ENCODE data around the gene FPGT. TPM values are rescaled to one million over a fixed set of nuclear protein-coding genes. Genes with fewer than 3 reads are reported as not detected.
A peak's percentile ranks its signal among the peaks of the same experiment; 100 is the strongest.
"Not testable (repeated sequence)": the region's sequence is repeated elsewhere in the genome, so short reads cannot be mapped to it uniquely, and the experiment has no call there.

FPGT gene
- 10 to 100 TPM; 10.1 to 13.8 TPM for total RNA-seq

DNA sequence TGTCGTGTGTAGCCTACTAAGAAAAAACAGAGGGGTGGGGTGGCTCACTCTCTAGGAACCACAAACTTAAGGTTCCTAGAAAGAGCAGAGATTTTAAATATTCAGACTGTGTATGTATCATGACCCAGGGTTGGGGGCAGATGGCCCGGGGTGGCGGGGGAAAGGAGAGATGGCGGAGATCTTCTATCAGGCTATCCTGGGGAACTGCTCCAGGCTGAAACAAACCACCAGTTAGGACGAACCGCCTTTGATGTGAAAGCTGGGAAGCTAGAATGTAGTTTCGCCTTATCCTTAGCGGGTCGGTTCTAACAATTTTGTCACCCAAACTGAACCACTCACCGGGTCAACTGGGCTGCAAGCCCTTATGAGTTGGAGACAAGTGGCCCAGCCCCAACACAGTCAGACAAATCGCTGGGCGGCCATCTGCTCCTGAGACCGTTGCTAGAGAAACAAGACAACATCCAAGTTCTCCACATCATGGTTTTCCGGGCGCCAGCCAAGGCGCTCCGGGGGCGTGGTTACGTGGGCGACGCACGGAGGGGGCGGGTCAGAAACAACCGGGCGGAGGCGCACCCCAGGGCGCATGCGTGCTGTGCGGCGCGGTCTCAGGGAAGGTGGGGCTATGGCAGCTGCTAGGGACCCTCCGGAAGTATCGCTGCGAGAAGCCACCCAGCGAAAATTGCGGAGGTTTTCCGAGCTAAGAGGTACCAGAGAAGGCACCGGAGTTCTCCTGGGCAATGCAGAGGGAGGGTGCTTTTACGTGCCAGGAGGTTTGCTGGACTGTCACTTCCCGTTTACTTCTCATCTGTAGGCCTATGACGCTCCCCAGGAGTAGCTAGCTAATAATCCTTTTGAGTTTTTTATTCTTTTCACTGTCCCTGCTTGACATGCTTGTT, at the start of gene FPGT, which contains the start of gene LRRIQ3:
FPGT (plus strand) TSS at position 586 of the 896 bp plus-strand sequence; CDS start at position 623, 37 bp downstream.
LRRIQ3 (minus strand) TSS at position 520 of the 896 bp plus-strand sequence. CDS start 14,492 bp downstream, outside the sequence.
- DNase-seq, result peak; percentile 95
- peaks cover 3% of the 10 kb centered on the region for H3K36me3 Mint-ChIP-seq
- H3K4me1 Mint-ChIP-seq, result peaks cover 14% of the 10 kb centered on the region
- no peaks in the 10 kb centered on the region for H3K9me3 Mint-ChIP-seq
- H3K27ac Mint-ChIP-seq, result peak within 1 kb of the TSS; percentile 87
- H3K4me3 Mint-ChIP-seq, result peak within 1 kb of the TSS; percentile 85
- no peaks in the 10 kb centered on the region for H3K27me3 Mint-ChIP-seq

- DNase-seq, result no peak
- no peaks in the 10 kb centered on the region for H3K9me3 Mint-ChIP-seq
- H3K4me1 Mint-ChIP-seq, result no peaks in the 10 kb centered on the region
- no peaks in the 10 kb centered on the region for H3K36me3 Mint-ChIP-seq
- H3K27ac Mint-ChIP-seq, result no peak overlapping the region
- H3K27me3 Mint-ChIP-seq, result no peaks in the 10 kb centered on the region
- no peak overlapping the region for H3K4me3 Mint-ChIP-seq
Observed at GRCh38 chr1:74160046-74160445, 38.0 kb upstream of the FPGT start.

- H3K4me3 Mint-ChIP-seq, result no peak overlapping the region
- H3K27ac Mint-ChIP-seq, result no peak overlapping the region
- no peaks in the 10 kb centered on the region for H3K27me3 Mint-ChIP-seq
- H3K36me3 Mint-ChIP-seq, result no peaks in the 10 kb centered on the region
- no peaks in the 10 kb centered on the region for H3K9me3 Mint-ChIP-seq
- H3K4me1 Mint-ChIP-seq, result no peaks in the 10 kb centered on the region
- no peak for DNase-seq
Observed at GRCh38 chr1:74161497-74161896, 36.5 kb upstream of the FPGT start.

GRCh38 chr1:74162333-74162732, 35.7 kb upstream of the FPGT start:
- Mint-ChIP-seq H3K27ac (no peak overlapping the region), H3K27me3 (no peaks in the 10 kb centered on the region), H3K9me3 (peaks cover 2% of the 10 kb centered on the region)

GRCh38 chr1:74174423-74174822, 23.6 kb upstream of the FPGT start:
- peaks cover 40% of the 10 kb centered on the region for H3K9me3 Mint-ChIP-seq
- H3K4me1 Mint-ChIP-seq, H3K27me3 Mint-ChIP-seq, DNase-seq, H3K36me3 Mint-ChIP-seq, H3K27ac Mint-ChIP-seq, H3K4me3 Mint-ChIP-seq: not testable (repeated sequence)

More at GRCh38 chr1:74162333-74162732, 35.7 kb upstream of the FPGT start:
- Mint-ChIP-seq H3K36me3 (no peaks in the 10 kb centered on the region), H3K4me1 (no peaks in the 10 kb centered on the region), H3K4me3 (no peak overlapping the region)
- DNase-seq, result no peak

DNA sequence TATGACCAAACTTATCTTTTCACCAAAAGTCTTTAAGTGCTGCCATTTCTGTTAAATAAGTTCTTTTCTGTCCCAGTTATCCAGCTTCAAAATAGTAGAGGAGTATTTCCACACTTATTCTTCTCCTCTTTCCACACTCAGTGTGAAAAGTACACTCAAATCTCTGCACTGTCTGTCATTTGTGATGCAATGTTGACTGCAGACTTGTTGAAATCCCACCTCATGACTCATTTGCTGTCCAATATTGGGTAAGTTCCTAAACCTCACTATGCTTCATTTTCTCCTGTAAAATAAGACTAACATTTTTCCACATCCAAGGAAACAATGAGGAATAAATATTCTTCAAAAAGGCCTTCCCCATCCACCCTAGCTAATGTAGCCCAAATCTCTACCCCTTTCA, 17.6 kb upstream of the FPGT start:
- no peak for DNase-seq
- H3K27me3 Mint-ChIP-seq, result no peaks in the 10 kb centered on the region
- no peak overlapping the region for H3K27ac Mint-ChIP-seq
- peaks cover 2% of the 10 kb centered on the region for H3K9me3 Mint-ChIP-seq
- H3K36me3 Mint-ChIP-seq, result peaks cover 3% of the 10 kb centered on the region
- H3K4me1 Mint-ChIP-seq, result no peaks in the 10 kb centered on the region
- no peak overlapping the region for H3K4me3 Mint-ChIP-seq

GRCh38 chr1:74193908-74194307, 4.1 kb upstream of the FPGT start:
- no peak for DNase-seq
- Mint-ChIP-seq H3K4me1 (peaks cover 6% of the 10 kb centered on the region), H3K9me3 (peaks cover 9% of the 10 kb centered on the region), H3K4me3 (no peak overlapping the region), H3K36me3 (peaks cover 11% of the 10 kb centered on the region), H3K27me3 (no peaks in the 10 kb centered on the region), H3K27ac (no peak overlapping the region)

GRCh38 chr1:74195339-74195738, 2.7 kb upstream of the FPGT start:
- Mint-ChIP-seq H3K9me3 (peaks cover 1% of the 10 kb centered on the region), H3K4me1 (peaks cover 7% of the 10 kb centered on the region), H3K36me3 (peaks cover 3% of the 10 kb centered on the region), H3K27me3 (no peaks in the 10 kb centered on the region), H3K4me3 (no peak overlapping the region), H3K27ac (no peak overlapping the region)
- no peak for DNase-seq

DNA sequence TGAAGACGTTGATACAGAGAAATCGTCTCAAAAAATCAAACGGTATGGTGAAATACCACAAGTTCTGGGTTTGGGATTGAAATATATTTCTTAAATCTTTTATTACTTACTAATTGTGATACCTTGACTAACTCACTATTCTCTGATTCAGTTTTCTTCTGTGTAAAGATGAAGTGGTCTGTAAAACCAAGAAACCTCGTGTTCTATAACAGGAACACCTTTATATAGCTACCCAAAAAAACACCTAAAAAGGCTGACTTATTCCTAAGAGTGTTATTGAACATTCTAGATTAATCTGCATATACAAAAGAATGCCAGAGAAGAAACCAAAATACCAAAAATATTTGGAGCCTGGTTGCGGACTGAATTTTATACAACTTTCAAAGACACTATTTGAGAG, 787 bp upstream of the FPGT start:
- H3K27ac Mint-ChIP-seq, result peak overlapping the region; percentile 87
- peak overlapping the region; percentile 85 for H3K4me3 Mint-ChIP-seq
- H3K4me1 Mint-ChIP-seq, result peaks cover 14% of the 10 kb centered on the region
- H3K36me3 Mint-ChIP-seq, result peaks cover 3% of the 10 kb centered on the region
- H3K9me3 Mint-ChIP-seq, result no peaks in the 10 kb centered on the region
- no peaks in the 10 kb centered on the region for H3K27me3 Mint-ChIP-seq
- no peak for DNase-seq

GRCh38 chr1:74199504-74199903, 1.5 kb downstream of the FPGT start:
- H3K36me3 Mint-ChIP-seq, result peaks cover 5% of the 10 kb centered on the region
- H3K4me3 Mint-ChIP-seq, result no peak overlapping the region
- H3K4me1 Mint-ChIP-seq, result peaks cover 14% of the 10 kb centered on the region
- H3K27ac Mint-ChIP-seq, result no peak overlapping the region
- no peak for DNase-seq
- H3K9me3 Mint-ChIP-seq, result no peaks in the 10 kb centered on the region
- no peaks in the 10 kb centered on the region for H3K27me3 Mint-ChIP-seq

DNA sequence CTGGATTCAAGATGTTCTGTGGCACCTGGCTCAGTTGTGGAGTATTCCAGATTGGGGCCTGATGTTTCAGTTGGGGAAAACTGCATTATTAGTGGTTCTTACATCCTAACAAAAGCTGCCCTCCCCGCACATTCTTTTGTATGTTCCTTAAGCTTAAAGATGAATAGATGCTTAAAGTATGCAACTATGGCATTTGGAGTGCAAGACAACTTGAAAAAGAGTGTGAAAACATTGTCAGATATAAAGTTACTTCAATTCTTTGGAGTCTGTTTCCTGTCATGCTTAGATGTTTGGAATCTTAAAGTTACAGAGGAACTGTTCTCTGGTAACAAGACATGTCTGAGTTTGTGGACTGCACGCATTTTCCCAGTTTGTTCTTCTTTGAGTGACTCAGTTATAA, 7.2 kb downstream of the FPGT start:
- DNase-seq, result no peak
- no peaks in the 10 kb centered on the region for H3K27me3 Mint-ChIP-seq
- no peak overlapping the region for H3K4me3 Mint-ChIP-seq
- no peak overlapping the region for H3K27ac Mint-ChIP-seq
- peaks cover 22% of the 10 kb centered on the region for H3K36me3 Mint-ChIP-seq
- H3K4me1 Mint-ChIP-seq, result peaks cover 12% of the 10 kb centered on the region
- no peaks in the 10 kb centered on the region for H3K9me3 Mint-ChIP-seq

DNA sequence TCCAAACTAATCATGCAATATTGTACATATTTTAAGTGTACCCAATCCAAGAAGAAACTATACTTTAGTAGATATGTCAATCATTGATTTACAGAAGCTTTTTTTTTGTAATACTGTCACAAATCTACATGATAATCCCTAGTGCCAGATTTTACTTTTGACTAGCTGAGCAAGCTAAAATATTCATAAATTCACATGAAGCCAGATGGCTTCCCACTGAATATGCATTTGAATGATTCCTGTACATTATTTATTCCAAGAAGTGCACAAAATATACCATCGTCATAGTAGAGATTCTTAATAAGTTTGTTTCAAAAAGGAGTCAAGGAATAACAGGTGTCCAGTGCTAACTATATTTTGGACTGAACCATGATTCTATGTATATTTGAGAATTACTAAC, 17.2 kb downstream of the FPGT start:
- DNase-seq, result no peak
- H3K9me3 Mint-ChIP-seq, result no peaks in the 10 kb centered on the region
- H3K36me3 Mint-ChIP-seq, result peaks cover 4% of the 10 kb centered on the region
- no peak overlapping the region for H3K27ac Mint-ChIP-seq
- H3K4me1 Mint-ChIP-seq, result no peaks in the 10 kb centered on the region
- no peaks in the 10 kb centered on the region for H3K27me3 Mint-ChIP-seq
- no peak overlapping the region for H3K4me3 Mint-ChIP-seq

- Mint-ChIP-seq H3K27me3 (no peaks in the 10 kb centered on the region), H3K9me3 (peaks cover 32% of the 10 kb centered on the region), H3K36me3 (peaks cover 11% of the 10 kb centered on the region), H3K27ac (no peak overlapping the region), H3K4me1 (no peaks in the 10 kb centered on the region), H3K4me3 (no peak overlapping the region)
- no peak for DNase-seq
Observed at GRCh38 chr1:74222701-74223100, 24.7 kb downstream of the FPGT start.

DNA sequence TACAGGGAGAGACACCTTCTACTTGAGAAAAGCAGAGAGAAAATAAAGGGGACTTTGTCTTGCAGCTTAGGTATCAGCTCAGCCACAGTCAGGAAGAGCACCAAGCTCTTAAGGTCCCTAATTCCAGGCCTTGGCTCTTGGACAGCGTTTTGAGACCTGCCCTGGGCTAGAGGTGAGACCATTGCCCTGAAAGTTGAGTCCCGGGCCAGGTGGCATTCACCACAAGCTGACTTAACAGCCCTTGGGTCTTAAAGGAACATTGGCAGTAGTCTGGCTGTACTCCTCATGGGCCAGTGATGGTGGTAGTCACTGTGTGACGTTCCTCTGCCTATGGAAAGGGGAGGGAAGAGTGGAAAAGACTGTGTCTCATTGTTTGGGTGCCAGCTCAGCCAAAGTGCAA, 25.4 kb downstream of the FPGT start:
- DNase-seq, result no peak
- no peaks in the 10 kb centered on the region for H3K27me3 Mint-ChIP-seq
- no peak overlapping the region for H3K27ac Mint-ChIP-seq
- peaks cover 11% of the 10 kb centered on the region for H3K36me3 Mint-ChIP-seq
- H3K4me1 Mint-ChIP-seq, result no peaks in the 10 kb centered on the region
- peaks cover 33% of the 10 kb centered on the region for H3K9me3 Mint-ChIP-seq
- no peak overlapping the region for H3K4me3 Mint-ChIP-seq

GRCh38 chr1:74235153-74235552, 37.1 kb downstream of the FPGT start, which contains the start of gene TNNI3K:
Gene TNNI3K (plus strand): TSS chr1:74235387. CDS start chr1:74235452, 65 bp downstream.
- H3K36me3 Mint-ChIP-seq, result peaks cover 5% of the 10 kb centered on the region
- no peaks in the 10 kb centered on the region for H3K4me1 Mint-ChIP-seq
- no peak within 1 kb of the TSS for H3K4me3 Mint-ChIP-seq
- H3K9me3 Mint-ChIP-seq, result peaks cover 4% of the 10 kb centered on the region
- no peak within 1 kb of the TSS for H3K27ac Mint-ChIP-seq
- no peak for DNase-seq
- H3K27me3 Mint-ChIP-seq, result no peaks in the 10 kb centered on the region

GRCh38 chr1:74236440-74236839, 38.4 kb downstream of the FPGT start:
- H3K27me3 Mint-ChIP-seq, result no peaks in the 10 kb centered on the region
- H3K4me3 Mint-ChIP-seq, result no peak overlapping the region
- H3K9me3 Mint-ChIP-seq, result peaks cover 1% of the 10 kb centered on the region
- no peaks in the 10 kb centered on the region for H3K4me1 Mint-ChIP-seq
- peaks cover 7% of the 10 kb centered on the region for H3K36me3 Mint-ChIP-seq
- H3K27ac Mint-ChIP-seq, result no peak overlapping the region
- no peak for DNase-seq

Measured in activated naive CD8-positive, alpha-beta T cell treated with anti-CD3 and anti-CD28 coated beads for 36 hours (primary cell).